Measurements from ENCODE around the gene CREBZF. TPM values are rescaled to one million over a fixed set of nuclear protein-coding genes. Genes with fewer than 3 reads are reported as not detected.
"Not testable (repeated sequence)": the region's sequence is repeated elsewhere in the genome, so short reads cannot be mapped to it uniquely, and the experiment has no call there.

Gene CREBZF
- polyA plus RNA-seq, 1 donor from 2014 or later: 16.0 TPM

- not testable (repeated sequence) for H3K36me3 Mint-ChIP-seq, H3K27me3 Mint-ChIP-seq, H3K9me3 Mint-ChIP-seq, H3K4me3 Mint-ChIP-seq, H3K4me1 Mint-ChIP-seq, H3K27ac Mint-ChIP-seq
Observed at GRCh38 chr11:85611643-85612042, 53.3 kb downstream of the CREBZF start.

Other genes with a start within 250 kb of the CREBZF start
- gene DLG2, start 37.8 kb downstream of the CREBZF start, polyA plus RNA-seq: 2.0 TPM
- gene TMEM126B, start 36.5 kb downstream of the CREBZF start, polyA plus RNA-seq: 34.4 TPM
- 59.1 TPM for gene TMEM126A, start 17.2 kb downstream of the CREBZF start, polyA plus RNA-seq
- gene CCDC89, start 21.1 kb upstream of the CREBZF start, polyA plus RNA-seq: not detected
- 1.3 TPM for gene SYTL2, start 146.0 kb upstream of the CREBZF start, polyA plus RNA-seq
- 0.14 TPM for gene CCDC83, start 190.3 kb upstream of the CREBZF start, polyA plus RNA-seq